ENCODE results near the gene SGCE.

The SGCE gene

DNA sequence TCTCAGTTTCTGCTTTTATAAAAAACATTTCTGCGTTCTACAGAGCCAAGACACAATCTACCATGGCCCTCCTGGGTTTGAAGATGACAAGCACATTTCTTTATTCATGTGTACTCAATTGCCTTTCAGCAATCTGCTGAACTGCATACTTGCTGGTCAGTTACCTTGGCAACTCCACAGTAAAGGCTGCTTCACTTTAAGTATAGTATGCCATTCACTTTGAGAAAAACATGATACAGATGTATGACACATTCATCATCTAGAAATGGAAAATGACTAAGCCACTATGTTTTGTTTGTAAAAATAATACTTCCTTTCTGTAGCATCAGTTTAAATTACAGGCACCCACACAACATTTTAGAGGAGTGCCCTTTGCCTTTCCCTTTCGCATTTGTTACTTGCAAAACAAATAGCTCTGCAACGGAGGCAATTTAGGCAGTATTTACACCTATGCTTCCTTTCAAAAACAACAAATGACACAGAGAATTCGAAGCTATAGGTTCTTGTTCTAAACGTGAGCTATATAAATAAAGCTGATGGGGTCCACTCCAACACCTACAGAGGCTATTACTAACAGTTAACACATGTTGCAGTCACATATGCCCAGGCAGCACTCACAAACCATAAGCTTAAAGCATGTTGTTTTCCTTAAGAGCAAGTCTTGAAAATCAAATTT lies 23.5 kb downstream of the SGCE start:
- Histone ChIP-seq H3K27me3 (ENCODE audit: insufficient read depth, low read length, poor library complexity, severe bottlenecking) (no peaks in the 10 kb centered on the region), H3K4me2 (ENCODE audit: low read depth, low read length, poor library complexity, severe bottlenecking) (no peak overlapping the region), H3K79me2 (ENCODE audit: insufficient read depth, low read length) (no peaks in the 10 kb centered on the region), H3K9me2 (replicated peaks; ENCODE audit: low read depth, low read length) (no peaks in the 10 kb centered on the region), H3K4me1 (ENCODE audit: insufficient read depth, low read length, poor library complexity, severe bottlenecking) (no peaks in the 10 kb centered on the region), H4K20me1 (ENCODE audit: insufficient read depth, low read length, poor library complexity, severe bottlenecking) (no peaks in the 10 kb centered on the region), H3K9me3 (ENCODE audit: insufficient read depth, low read depth, low read length) (no peaks in the 10 kb centered on the region), H3K4me3 (ENCODE audit: low read length, poor library complexity, severe bottlenecking) (no peak overlapping the region), H3K9ac (ENCODE audit: low read depth, low read length, poor library complexity, severe bottlenecking) (no peak overlapping the region), H2AFZ (ENCODE audit: low read length) (no peak overlapping the region), H3K36me3 (ENCODE audit: insufficient read depth, low read length) (no peaks in the 10 kb centered on the region), H3F3A (ENCODE audit: low read depth) (no peaks in the 10 kb centered on the region)
- TF ChIP-seq, protein P1, sequence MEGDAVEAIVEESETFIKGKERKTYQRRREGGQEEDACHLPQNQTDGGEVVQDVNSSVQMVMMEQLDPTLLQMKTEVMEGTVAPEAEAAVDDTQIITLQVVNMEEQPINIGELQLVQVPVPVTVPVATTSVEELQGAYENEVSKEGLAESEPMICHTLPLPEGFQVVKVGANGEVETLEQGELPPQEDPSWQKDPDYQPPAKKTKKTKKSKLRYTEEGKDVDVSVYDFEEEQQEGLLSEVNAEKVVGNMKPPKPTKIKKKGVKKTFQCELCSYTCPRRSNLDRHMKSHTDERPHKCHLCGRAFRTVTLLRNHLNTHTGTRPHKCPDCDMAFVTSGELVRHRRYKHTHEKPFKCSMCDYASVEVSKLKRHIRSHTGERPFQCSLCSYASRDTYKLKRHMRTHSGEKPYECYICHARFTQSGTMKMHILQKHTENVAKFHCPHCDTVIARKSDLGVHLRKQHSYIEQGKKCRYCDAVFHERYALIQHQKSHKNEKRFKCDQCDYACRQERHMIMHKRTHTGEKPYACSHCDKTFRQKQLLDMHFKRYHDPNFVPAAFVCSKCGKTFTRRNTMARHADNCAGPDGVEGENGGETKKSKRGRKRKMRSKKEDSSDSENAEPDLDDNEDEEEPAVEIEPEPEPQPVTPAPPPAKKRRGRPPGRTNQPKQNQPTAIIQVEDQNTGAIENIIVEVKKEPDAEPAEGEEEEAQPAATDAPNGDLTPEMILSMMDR (conservative IDR thresholded peaks at IDR 0.05; ENCODE audit: low read length) = no peak
- TF ChIP-seq EZH2phosphoT487 (IDR thresholded peaks at IDR 0.05; ENCODE audit: borderline replicate concordance) = no peak

DNA sequence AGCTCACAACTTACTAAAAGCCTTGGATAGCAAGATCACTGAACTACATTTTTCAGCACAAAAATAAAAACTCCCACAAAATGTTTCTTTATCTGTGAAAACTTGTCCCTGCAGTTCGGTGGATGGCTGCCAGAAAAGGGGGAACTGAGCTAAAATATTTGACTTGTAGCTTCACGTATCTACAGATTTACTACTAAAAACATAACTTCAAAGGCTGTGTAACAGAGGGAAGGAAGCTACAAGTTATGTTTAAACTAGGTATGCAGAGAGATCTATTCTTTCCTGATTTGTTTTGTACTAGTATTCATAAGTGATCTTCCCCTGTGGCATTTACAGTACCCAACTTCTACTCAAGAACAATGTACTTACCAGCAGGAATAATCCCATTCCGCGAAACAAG lies 25.1 kb downstream of the SGCE start:
- no peak overlapping the region for H3K4me2 ChIP-seq (ENCODE audit: low read depth, low read length, poor library complexity, severe bottlenecking)
- H4K20me1 ChIP-seq (ENCODE audit: insufficient read depth, low read length, poor library complexity, severe bottlenecking) = no peaks in the 10 kb centered on the region
- H3K9ac ChIP-seq (ENCODE audit: low read depth, low read length, poor library complexity, severe bottlenecking) = no peak overlapping the region
- H2AFZ ChIP-seq (ENCODE audit: low read length) = no peak overlapping the region
- H3K4me1 ChIP-seq (ENCODE audit: insufficient read depth, low read length, poor library complexity, severe bottlenecking) = no peaks in the 10 kb centered on the region
- no peaks in the 10 kb centered on the region for H3K79me2 ChIP-seq (ENCODE audit: insufficient read depth, low read length)
- no peak overlapping the region for H3K4me3 ChIP-seq (ENCODE audit: low read length, poor library complexity, severe bottlenecking)
- no peaks in the 10 kb centered on the region for H3K36me3 ChIP-seq (ENCODE audit: insufficient read depth, low read length)
- TF ChIP-seq, protein P1 (conservative IDR thresholded peaks at IDR 0.05; ENCODE audit: low read length) = no peak
- no peak for TF ChIP-seq EZH2phosphoT487 (IDR thresholded peaks at IDR 0.05; ENCODE audit: borderline replicate concordance)
- no peaks in the 10 kb centered on the region for H3F3A ChIP-seq (ENCODE audit: low read depth)
- no peaks in the 10 kb centered on the region for H3K9me2 ChIP-seq (replicated peaks; ENCODE audit: low read depth, low read length)
- H3K9me3 ChIP-seq (ENCODE audit: insufficient read depth, low read depth, low read length) = no peaks in the 10 kb centered on the region
- no peaks in the 10 kb centered on the region for H3K27me3 ChIP-seq (ENCODE audit: insufficient read depth, low read length, poor library complexity, severe bottlenecking)

DNA sequence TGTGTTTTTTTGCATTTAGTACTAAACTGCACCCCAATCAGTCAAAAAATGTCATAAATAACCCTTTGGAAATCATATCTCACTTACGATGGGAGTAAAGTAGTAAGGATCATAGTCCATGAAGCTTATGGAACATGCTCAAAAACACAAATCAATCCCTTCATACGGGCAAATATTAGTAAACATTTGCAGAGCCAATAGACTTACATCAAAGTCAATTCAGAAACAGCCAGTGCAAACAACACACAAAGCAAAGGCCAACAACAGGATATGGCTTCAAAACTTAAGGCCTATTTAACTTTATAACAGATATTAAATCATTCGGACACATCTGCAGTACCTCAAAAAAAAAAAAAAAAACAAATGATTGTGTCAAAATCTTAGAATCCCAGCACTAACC lies 32.1 kb downstream of the SGCE start:
- no peak for TF ChIP-seq EZH2phosphoT487 (IDR thresholded peaks at IDR 0.05; ENCODE audit: borderline replicate concordance)
- TF ChIP-seq, protein P1 (conservative IDR thresholded peaks at IDR 0.05; ENCODE audit: low read length) = no peak
- Histone ChIP-seq H3K9ac (ENCODE audit: low read depth, low read length, poor library complexity, severe bottlenecking) (no peak overlapping the region), H3K9me3 (ENCODE audit: insufficient read depth, low read depth, low read length) (no peaks in the 10 kb centered on the region), H3K4me1 (ENCODE audit: insufficient read depth, low read length, poor library complexity, severe bottlenecking) (peaks cover 15% of the 10 kb centered on the region), H3K27me3 (ENCODE audit: insufficient read depth, low read length, poor library complexity, severe bottlenecking) (no peaks in the 10 kb centered on the region), H3F3A (ENCODE audit: low read depth) (no peaks in the 10 kb centered on the region), H3K9me2 (replicated peaks; ENCODE audit: low read depth, low read length) (no peaks in the 10 kb centered on the region), H2AFZ (ENCODE audit: low read length) (no peak overlapping the region), H4K20me1 (ENCODE audit: insufficient read depth, low read length, poor library complexity, severe bottlenecking) (no peaks in the 10 kb centered on the region), H3K4me2 (ENCODE audit: low read depth, low read length, poor library complexity, severe bottlenecking) (no peak overlapping the region), H3K36me3 (ENCODE audit: insufficient read depth, low read length) (no peaks in the 10 kb centered on the region), H3K79me2 (ENCODE audit: insufficient read depth, low read length) (no peaks in the 10 kb centered on the region), H3K4me3 (ENCODE audit: low read length, poor library complexity, severe bottlenecking) (no peak overlapping the region)

All from Loucy (cell line).